Measurements from ENCODE around the gene MARCHF10. TPM values are rescaled to one million over a fixed set of nuclear protein-coding genes. Genes with fewer than 3 reads are reported as not detected.

The MARCHF10 gene
- total RNA-seq, 1 experiment from 2014 or later: not detected

- Histone ChIP-seq H3K9me3 (ENCODE audit: control insufficient read depth in 1 of 2, insufficient read depth in 1 of 2, low read depth in 1 of 2, low read length in 2 of 2) (no peaks in the 10 kb centered on the region), H3K9ac (ENCODE audit: low read length) (no peak overlapping the region), H3K4me1 (ENCODE audit: control insufficient read depth in 1 of 2, insufficient read depth in 2 of 2, low read length in 2 of 2) (no peaks in the 10 kb centered on the region), H2AFZ (ENCODE audit: low read depth, low read length, poor library complexity, severe bottlenecking) (no peak overlapping the region), H3K4me2 (ENCODE audit: low read length) (no peak overlapping the region), H3K27me3 (ENCODE audit: insufficient read depth, low read length) (no peaks in the 10 kb centered on the region), H3K27ac (ENCODE audit: low read depth, low read length) (no peak overlapping the region), H3K79me2 (ENCODE audit: insufficient read depth, low read length) (no peaks in the 10 kb centered on the region), H4K20me1 (ENCODE audit: insufficient read depth) (no peaks in the 10 kb centered on the region), H3K4me3 (replicated peaks in 1 of 2; ENCODE audit: low read depth in 1 of 2, low read length in 2 of 2) (no peak overlapping the region), H3K36me3 (ENCODE audit: control insufficient read depth in 1 of 2, insufficient read depth in 2 of 2, low read length in 2 of 2) (no peaks in the 10 kb centered on the region), H3K9me2 (ENCODE audit: insufficient read depth) (no peaks in the 10 kb centered on the region)
- ChIA-PET POLR2A (no interaction called here), RAD21 (ENCODE audit: low non-redundant PET in 1 of 2, low total read pairs in 2 of 2, uncharacterized antibody in 2 of 2, unreplicated experiment in 2 of 2) (no interaction called here), CTCF (no interaction called here)
- no peak for ATAC-seq
- TF ChIP-seq FOSL1 (IDR thresholded peaks at IDR 0.05; ENCODE audit: low read depth) (no peak), SRF (IDR thresholded peaks at IDR 0.05; ENCODE audit: low read depth) (no peak), ZFX (IDR thresholded peaks at IDR 0.05) (no peak), JUND (IDR thresholded peaks at IDR 0.05) (no peak), YY1 (IDR thresholded peaks at IDR 0.05; ENCODE audit: extremely low read depth, insufficient replicate concordance, low read depth, low read length) (no peak), RAD21 (IDR thresholded peaks at IDR 0.05; ENCODE audit: low read depth) (no peak), ELF1 (IDR thresholded peaks at IDR 0.05; ENCODE audit: borderline replicate concordance, low read depth) (no peak), ZNF274 (IDR thresholded peaks at IDR 0.05; ENCODE audit: low read depth, low read length) (no peak), ZBTB33 (IDR thresholded peaks at IDR 0.05; ENCODE audit: extremely low read depth, insufficient replicate concordance, low read length) (no peak)
- TF ChIP-seq, protein P1, sequence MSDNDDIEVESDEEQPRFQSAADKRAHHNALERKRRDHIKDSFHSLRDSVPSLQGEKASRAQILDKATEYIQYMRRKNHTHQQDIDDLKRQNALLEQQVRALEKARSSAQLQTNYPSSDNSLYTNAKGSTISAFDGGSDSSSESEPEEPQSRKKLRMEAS (IDR thresholded peaks at IDR 0.05): no peak
- TF ChIP-seq, protein P2, sequence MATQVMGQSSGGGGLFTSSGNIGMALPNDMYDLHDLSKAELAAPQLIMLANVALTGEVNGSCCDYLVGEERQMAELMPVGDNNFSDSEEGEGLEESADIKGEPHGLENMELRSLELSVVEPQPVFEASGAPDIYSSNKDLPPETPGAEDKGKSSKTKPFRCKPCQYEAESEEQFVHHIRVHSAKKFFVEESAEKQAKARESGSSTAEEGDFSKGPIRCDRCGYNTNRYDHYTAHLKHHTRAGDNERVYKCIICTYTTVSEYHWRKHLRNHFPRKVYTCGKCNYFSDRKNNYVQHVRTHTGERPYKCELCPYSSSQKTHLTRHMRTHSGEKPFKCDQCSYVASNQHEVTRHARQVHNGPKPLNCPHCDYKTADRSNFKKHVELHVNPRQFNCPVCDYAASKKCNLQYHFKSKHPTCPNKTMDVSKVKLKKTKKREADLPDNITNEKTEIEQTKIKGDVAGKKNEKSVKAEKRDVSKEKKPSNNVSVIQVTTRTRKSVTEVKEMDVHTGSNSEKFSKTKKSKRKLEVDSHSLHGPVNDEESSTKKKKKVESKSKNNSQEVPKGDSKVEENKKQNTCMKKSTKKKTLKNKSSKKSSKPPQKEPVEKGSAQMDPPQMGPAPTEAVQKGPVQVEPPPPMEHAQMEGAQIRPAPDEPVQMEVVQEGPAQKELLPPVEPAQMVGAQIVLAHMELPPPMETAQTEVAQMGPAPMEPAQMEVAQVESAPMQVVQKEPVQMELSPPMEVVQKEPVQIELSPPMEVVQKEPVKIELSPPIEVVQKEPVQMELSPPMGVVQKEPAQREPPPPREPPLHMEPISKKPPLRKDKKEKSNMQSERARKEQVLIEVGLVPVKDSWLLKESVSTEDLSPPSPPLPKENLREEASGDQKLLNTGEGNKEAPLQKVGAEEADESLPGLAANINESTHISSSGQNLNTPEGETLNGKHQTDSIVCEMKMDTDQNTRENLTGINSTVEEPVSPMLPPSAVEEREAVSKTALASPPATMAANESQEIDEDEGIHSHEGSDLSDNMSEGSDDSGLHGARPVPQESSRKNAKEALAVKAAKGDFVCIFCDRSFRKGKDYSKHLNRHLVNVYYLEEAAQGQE (IDR thresholded peaks at IDR 0.05; ENCODE audit: low read depth): no peak
- no TSS peak for BruUV-seq (replicated peaks)
- intact Hi-C loops (cut with micrococcal nuclease): no loop called here
- DNase-seq (ENCODE audit: low read depth, low spot score): no peak
Measured at GRCh38 chr17:62854098-62854680, 46.1 kb upstream of the MARCHF10 start.
